HG03521 (cell line): ENCODE results near the gene MCRS1.
"Not testable (repeated sequence)": the region's sequence is repeated elsewhere in the genome, so short reads cannot be mapped to it uniquely, and the experiment has no call there.

Experiments
- ATAC-seq: cut with Tn5 transposase; IDR thresholded peaks from one replicate; pipeline ENCODE4 v1.9.1; 2021; ENCODE audit warnings: mild to moderate bottlenecking, moderate library complexity; ENCODE audit not compliant: unreplicated experiment

The MCRS1 gene

GRCh38 chr12:49541911-49542505 is 25.9 kb downstream of the MCRS1 start:
- no peak for ATAC-seq

- no peak for ATAC-seq
Measured at GRCh38 chr12:49541140-49541861, 26.6 kb downstream of the MCRS1 start.

GRCh38 chr12:49540229-49541139 is 27.5 kb downstream of the MCRS1 start:
- ATAC-seq = no peak

- no peak for ATAC-seq
Measured at GRCh38 chr12:49539406-49540228, 28.3 kb downstream of the MCRS1 start.

GRCh38 chr12:49538510-49539403 is 29.2 kb downstream of the MCRS1 start, which contains the start of gene KCNH3:
Gene KCNH3 (plus strand): TSS chr12:49539030. CDS start chr12:49539417, 387 bp downstream.
- peak; percentile 47 for ATAC-seq

GRCh38 chr12:49537752-49538509 is 30.0 kb downstream of the MCRS1 start:
- ATAC-seq = no peak

GRCh38 chr12:49537231-49537751 is 30.7 kb downstream of the MCRS1 start:
- no peak for ATAC-seq

- no peak for ATAC-seq
Measured at GRCh38 chr12:49536526-49537071, 31.3 kb downstream of the MCRS1 start.

- no peak for ATAC-seq
Measured at GRCh38 chr12:49535921-49536525, 31.9 kb downstream of the MCRS1 start.

GRCh38 chr12:49534731-49535278 is 33.1 kb downstream of the MCRS1 start:
- no peak for ATAC-seq

GRCh38 chr12:49534122-49534521 is 33.8 kb downstream of the MCRS1 start:
- not testable (repeated sequence) for ATAC-seq

GRCh38 chr12:49533331-49533730 is 34.6 kb downstream of the MCRS1 start:
- ATAC-seq = no peak

- ATAC-seq = no peak
Measured at GRCh38 chr12:49531745-49532144, 36.2 kb downstream of the MCRS1 start.

- no peak for ATAC-seq
Measured at GRCh38 chr12:49529414-49529813, 38.5 kb downstream of the MCRS1 start.

GRCh38 chr12:49527361-49528130 is 40.4 kb downstream of the MCRS1 start:
- ATAC-seq = no peak

GRCh38 chr12:49525942-49526341 is 42.0 kb downstream of the MCRS1 start:
- ATAC-seq = no peak
